Measurements from ENCODE around the gene COX7B.
"Not testable (repeated sequence)": the region's sequence is repeated elsewhere in the genome, so short reads cannot be mapped to it uniquely, and the experiment has no call there.

The COX7B gene, protein sequence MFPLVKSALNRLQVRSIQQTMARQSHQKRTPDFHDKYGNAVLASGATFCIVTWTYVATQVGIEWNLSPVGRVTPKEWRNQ

DNA sequence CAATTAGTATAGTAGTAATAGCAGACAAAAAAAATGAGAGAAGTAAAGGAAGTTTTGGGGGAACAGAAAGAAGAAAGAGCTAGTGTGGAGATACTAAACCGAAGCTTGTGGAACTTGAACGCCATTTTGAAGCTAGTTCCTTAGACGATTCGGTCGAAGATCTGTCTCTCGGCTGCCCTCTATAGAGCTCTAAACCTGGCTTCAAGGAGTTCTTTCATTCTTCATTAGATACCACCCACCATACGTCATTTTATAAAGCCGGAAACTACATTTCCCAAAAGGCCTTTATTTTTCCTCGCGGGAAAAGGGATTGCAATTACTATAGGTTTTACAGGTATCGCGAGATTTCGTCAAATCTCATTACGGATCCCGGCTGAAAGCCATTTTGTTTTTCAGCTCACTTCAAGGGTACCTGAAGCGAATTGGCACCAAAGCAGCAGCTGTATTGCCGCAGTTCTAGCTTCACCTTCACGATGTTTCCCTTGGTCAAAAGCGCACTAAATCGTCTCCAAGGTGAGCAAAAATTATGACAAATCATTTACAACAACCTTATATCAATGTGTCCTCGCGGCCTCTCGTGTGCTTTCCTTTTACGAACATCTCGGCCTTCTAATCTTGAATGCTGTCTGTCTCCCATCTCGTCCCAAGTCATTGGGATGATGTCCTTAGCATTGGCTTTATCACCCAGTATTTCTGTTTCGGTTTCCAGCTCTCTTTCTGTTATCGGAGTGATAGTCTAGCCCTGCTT, at the start of gene COX7B:
TSS of gene COX7B (plus strand) at position 388 of the 748 bp plus-strand sequence. CDS start at position 474, 86 bp downstream.
- DNase-seq, result peak; percentile 78

DNA sequence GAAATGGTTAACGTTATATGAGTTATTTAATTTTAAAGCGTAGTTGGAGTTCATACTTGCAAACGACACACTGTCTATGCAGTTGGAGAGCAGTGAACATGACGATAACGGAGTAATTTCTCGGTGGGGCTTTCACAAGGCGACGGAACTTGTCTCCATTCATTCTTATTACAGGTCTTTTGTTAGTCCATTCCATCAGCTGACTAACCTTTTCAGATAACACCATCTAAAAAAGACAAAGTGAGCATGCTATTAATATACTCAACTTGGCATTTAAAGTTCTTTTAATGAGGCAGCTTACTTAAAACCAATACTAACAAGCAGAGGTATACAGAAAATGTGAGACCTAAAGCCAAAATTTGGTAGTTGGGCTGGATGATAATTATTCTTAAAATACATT, 23.9 kb upstream of the COX7B start:
- DNase-seq, result no peak

DNA sequence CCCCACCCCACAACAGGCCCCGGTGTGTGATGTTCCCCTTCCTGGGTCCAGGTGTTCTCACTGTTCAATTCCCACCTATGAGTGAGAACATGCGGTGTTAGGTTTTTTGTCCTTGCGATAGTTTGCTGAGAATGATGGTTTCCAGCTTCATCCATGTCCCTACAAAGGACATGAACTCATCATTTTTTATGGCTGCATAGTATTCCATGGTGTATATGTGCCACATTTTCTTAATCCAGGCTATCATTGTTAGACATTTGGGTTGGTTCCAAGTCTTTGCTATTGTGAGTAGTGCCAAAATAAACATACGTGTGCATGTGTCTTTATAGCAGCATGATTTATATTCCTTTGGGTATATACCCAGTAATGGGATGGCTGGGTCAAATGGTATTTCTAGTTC, 17.9 kb upstream of the COX7B start:
- DNase-seq, result not testable (repeated sequence)

DNA sequence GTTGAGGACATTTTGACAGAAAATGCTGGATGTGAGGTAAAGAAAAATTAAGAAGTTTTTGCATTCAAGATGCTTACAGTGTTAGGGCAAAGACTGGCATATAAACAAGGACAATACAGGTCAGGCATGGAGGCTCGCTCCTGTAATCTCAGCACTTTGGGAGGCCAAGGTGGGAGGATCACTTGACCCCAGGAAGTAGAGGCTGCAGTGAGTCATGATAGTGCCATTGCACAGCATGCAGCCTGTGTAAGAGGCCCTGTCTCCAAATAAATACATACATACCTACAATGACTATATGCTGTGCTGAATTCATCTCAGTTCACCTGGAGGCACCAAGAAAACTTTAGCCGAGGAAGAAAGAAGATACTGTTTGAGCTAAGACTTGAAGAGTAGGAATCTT, 6.4 kb upstream of the COX7B start:
- DNase-seq, result no peak

DNA sequence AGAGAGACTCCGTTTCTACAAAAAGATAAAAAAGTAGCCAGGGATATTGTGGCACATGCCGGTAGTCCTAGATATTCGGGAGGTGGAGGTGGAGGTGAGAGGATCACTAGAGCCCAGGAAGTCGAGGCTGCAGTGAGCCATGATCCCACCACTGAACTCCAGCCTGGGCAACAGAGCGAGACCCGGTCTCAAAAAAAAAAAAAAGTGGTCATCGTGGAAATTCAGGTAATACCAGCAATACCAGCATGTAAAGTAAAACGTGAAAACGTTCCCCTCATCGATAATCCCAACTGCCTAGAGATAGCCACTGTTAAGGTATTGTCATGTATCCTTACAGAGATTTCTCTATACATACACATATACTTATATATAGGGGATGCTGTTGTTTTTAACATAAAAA, 5.6 kb upstream of the COX7B start:
- no peak for DNase-seq

DNA sequence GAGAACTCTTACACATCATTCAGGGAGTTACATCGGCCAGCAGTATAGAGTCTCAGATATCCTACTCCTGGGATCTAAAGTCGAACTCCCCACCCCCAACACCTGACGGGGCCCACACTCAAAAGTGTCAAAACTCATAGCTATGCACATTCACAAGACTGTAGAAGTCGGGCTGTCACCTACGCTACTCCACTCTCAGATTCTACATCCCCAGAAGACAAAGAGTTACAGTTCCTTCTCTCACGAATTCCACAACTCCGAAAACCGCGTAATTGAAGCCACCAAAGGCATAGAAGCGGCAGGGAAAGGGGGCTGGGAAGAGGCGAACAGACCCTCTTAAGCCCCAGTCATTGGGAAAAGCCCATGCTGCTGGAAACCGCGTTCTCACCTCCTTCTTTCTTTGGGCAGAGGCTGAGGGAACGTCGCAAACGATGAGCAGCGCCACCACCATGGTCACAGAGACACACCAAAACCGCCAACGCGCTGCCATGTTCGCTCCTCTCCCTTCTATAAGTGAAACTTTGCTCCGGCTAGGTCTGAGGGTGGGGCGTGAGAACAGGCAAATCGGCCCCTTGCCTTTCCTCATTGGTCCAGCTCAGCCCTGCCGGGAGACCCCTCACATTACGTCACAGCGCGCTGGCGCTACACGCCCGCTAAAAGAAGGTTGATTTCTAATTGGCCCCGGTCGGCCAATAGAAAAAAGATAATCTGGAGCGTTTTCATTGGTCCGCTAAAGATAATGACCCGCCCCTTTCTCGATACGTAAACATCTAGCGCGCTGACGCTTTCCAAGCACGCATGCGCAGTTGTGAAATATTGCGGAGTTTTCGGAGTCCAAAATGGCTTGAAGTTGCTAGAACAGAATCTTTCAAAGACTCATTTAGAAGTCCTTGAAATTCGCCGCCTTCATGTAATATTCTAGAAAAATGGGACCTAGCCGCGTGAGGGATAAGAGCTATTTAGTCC, 4.1 kb upstream of the COX7B start, which contains the start of gene MAGT1:
TSS of gene MAGT1 (minus strand) at position 515 of the 966 bp plus-strand sequence. CDS start at position 490, 25 bp downstream.
- DNase-seq, result peak; percentile 96

DNA sequence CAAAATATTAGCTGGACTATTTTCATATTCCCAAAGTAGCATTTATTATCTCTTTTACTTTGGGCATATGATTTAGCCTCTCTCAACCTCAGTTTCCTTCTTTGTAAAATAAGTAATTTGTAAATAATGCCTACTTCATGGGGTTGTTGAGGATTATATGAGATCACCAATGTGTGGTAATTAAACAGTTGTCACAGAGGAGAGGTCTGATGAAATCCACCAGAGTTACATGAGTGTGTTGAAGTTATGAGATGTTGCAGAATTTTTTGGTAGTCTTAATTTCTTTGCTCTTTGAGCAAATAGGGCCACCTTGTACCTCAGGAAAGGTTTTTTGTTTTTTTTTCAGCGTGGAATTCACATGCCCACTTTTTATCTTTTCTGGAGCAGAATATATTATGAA, 1.4 kb downstream of the COX7B start:
- DNase-seq, result no peak

DNA sequence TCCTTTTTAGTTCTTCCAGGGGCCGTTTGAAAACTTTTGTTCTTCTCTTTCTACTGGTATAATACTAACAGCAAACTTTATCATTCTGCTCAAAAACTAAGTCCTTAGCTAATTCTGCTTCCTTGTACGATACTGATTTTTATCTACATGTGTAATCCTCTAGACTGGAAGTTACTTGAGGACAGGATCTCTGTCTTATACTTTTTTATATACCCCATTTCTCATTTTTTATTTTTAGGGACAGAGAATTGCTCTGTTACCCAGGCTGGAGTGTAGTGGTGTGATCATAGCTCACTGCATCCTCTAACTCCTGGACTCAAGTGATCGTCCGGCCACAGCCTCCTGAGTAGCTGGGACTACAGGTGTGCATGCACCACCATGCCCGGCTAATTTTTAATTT, 2.2 kb downstream of the COX7B start:
- DNase-seq, result no peak

DNA sequence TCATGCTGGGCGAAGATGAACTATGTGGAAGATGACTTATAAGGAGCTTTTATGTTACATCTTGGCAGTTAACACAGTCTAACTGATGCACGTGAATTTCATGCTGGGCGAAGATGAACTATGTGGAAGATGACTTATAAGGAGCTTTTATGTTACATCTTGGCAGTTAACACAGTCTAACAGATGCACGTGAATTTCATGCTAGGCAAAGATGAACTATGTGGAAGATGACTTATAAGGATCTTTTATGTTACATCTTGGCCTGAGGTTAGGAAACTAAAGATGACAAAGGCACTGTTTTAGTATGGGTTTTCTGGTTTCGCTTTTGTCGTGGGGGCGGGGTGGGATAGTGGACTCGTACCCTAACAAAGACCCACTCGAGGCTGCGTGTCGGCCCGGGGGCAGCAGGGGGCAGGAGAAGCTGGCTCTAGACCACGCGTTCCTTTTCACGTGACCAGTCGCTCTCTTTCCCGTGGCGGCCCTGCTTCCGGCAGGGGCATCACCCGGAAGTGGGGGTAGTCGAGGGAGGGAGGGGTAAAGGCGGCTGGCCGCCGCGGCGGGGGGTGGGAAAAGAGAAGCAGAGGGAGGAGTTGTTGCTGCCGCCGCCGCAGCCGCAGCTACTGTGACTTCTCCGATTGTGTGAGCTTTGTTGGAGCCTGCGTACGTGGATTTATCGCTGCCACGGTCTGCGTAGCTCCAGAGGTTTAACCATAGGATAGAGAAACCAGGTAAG, 11.0 kb downstream of the COX7B start, which contains the start of gene ATP7A:
TSS of gene ATP7A (plus strand) at position 586 of the 733 bp plus-strand sequence. CDS start 60,949 bp downstream, outside the sequence.
- DNase-seq, result peak; percentile 95

DNA sequence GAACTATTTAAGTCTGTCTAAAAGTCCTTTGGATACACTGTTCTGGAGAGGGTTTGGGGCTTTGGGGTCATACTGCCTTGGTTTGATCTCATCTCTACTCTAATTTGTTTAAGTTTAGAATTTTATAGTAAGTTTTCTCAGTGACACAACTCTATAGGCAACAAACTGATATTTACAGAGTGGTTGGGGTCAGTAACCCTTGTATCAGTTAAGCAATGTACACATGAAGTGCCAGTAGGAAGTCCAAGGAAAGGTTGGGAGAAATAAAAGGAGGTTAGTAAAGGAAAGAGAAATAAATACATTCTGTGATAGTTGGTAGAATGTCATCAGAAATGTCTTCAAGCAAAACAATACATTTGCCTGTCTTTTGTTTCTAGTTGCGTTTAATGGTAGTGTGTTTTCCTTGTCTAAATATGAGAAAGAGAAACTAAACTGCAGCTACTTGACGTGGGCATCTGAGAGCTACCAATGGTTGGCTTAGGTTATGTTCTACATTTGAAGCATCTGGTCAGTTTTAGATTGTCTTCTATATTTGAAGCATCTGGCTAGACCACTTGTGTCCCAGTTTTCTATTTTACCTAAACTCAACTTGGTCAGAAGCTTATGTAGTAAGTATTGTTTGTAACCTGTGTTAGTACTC, 18.1 kb downstream of the COX7B start:
- no peak for DNase-seq

DNA sequence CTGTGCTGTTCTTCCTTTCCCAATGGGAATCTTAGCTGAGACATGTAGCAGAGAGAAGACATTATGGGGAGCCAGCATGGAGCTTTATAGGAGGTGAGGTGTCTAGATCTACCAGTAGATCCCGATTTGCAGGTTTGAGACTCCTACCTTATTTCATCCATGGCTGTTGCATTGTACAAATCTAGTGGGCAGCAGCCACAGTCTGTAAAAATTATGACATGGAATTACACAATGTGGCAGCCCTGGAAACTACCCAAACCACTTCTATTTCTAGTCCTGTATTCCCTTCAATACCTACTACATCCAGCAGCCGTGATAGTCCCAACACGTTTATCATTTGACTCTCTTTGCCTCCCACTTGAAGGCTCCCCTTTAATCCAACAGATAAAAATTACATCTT, 19.3 kb downstream of the COX7B start:
- DNase-seq, result no peak

DNA sequence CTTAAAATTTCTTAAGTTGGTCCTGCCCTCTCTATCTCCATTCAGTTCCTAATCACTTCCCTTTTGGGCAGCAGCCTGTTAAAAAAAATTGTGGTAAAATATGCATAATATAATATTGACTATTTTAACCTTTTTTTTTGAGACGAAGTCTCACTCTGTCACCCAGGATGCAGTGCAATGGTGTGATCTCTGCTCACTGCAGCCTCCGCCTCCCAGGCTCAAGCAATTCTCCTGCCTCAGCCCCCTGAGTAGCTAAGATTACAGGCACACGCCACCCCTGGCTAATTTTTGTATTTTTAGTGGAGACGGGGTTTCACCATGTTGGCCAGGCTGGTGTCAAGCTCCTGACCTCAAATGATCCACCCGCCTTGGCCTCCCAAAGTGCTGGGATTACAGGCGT, 20.1 kb downstream of the COX7B start:
- DNase-seq, result not testable (repeated sequence)

DNA sequence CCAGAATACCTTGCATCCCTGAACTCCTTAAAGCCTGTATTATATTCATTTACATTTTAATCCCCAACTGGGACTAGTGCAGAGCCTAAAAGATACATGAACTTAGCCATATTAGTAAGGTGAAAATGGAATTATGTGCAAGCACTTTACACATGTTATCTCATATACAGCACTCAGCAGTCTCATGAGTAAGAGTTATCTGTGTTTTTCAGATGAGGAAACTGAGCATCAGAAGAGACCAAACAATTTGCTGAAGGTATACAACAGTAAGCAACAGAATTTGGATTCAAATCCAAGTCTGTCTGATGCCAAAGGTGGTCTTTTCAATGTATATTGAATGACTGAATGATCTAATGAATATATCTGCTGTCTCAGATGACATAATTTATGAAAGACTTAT, 23.5 kb downstream of the COX7B start:
- DNase-seq, result no peak

DNA sequence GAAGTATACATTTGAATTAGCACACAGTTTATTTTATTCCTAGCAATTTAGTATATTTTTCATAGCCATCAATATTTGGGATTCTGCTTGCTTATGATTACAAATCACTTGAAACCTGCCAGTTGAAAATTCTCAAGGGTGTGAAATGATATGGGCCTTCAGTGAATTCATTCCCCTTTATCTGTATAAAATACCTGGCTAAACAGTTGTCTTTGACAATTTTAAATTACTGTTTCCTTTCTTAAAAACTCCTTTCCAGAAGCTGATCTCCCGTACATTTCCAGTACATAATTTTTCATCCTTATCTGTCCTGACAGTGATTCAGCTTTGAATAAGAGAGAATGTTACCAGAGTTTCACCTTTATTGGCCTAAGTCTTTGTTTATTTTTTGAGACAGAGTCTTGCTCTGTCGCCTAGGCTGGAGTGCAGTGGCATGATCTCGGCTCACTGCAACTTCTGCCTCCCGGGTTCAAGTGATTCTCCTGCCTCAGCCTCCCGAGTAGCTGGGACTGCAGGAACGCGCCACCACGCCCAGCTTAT, 25.1 kb downstream of the COX7B start:
- no peak for DNase-seq

DNA sequence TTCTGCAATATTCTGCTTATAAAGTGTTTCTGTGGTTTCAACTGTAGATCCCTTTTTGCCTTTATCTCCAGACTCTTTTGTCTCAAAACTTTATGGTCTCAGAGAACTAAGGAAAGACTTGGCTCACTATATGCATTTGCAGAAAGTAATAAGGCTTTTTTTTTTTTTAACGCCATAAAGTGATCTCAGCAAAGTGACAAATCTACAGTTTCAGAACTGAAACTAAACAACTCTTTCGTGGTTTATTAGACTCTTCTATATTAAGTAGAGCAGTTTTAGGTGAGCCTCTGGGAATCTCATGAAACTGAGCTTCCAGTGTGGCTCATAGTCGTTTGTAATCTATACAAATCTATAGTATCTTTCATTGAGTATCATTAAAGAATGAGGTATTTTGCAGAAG, 26.5 kb downstream of the COX7B start:
- DNase-seq, result no peak

DNA sequence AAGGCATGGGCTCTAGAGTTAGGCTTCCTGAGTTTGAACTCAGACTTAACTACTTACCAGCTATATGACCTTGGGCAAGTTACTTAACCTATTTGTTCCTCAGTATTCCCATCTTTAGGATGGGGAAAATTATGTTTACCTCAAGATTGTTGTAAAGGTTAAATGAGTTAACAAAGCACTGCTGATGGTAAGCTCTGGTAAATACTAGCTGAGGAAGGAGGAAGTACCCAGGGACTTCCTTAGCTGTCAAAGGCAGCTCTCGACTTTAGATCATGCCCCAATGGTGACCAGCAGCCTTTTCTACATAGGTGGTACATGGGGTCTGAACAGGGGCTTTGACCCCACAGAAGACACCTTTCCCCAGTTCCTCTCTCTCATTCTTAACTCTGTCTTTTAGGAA, 31.3 kb downstream of the COX7B start:
- DNase-seq, result no peak

DNA sequence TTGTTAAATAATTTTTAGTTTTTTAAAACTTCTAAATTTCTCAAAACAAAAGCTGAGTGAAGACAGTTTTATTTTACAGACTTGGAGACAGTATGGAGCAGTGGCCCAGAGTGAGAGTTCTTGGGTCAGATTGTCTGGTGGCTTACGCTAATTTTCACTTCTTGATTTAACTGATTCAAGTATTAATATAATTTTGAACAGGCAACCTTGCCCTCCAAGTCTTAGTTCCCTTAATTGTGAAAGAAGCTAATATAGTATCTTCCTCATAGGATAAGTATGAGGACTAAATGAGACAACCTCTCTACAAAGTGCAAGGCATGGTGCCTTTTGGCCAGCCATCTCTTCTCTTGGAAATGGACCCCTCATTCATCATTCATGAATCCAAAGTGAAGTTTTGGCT, 36.6 kb downstream of the COX7B start:
- DNase-seq, result no peak

DNA sequence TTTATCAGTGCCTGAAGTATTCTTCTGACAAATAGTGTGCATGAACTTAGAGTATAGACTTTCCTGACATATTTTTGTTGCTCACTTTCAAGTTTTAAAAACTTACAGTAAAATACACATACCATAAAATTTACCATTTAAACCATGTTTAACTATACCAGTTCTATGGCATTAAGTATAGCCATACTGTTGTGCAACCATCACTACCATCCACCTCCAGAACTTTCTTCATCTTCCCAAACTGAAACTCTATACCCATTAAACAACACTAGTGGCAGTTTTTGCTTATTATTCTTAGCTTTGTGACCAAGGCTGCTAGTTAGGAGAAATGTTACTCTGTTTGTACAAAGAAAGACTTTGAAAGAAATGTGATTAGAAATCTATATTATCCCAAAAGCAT, 37.0 kb downstream of the COX7B start:
- DNase-seq, result no peak

DNA sequence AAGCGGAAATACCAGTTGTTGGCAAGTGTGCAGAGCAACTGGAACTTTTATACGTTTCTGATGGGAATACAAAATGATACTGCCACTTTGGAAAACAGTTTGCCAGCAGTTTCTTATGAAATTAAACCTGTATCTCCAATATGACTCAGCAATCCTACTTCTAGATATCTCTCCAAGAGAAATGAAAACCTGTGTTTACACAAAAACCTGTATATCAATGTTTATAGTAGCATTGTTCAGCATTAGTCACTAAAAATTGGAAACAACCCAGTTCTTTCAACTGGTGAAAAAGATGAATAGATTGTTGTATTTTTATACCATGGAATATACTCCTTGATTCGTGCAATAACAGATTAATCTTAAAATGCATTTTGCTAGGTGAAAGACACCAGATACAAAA, 38.0 kb downstream of the COX7B start:
- DNase-seq, result no peak

DNA sequence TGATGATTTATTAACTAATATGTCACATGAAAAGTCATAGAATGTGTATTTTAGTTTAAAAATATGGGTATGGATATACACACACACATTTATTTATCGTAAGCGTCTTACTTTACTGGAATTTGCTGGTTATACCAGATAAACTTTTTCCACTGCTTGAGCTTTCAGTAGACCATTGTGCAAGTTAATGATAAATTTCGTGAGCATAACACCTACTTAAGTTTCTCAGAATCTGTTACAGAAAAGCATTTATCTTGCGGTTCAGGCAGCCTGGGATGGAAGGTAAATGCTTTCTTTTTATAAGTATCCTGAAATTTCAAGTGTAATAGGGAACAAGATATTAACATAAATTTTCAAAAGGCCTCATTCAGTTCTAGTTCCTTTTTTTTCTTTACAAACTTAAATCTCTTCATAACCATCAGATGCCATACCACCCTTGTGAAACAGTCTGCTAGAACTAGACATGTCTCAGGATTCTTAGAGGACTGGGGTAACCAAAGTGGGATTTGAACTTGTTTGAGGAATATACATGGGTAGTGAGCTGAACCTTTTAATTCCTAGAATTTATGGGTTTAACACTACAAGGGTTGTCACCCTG, 38.9 kb downstream of the COX7B start:
- no peak for DNase-seq

DNA sequence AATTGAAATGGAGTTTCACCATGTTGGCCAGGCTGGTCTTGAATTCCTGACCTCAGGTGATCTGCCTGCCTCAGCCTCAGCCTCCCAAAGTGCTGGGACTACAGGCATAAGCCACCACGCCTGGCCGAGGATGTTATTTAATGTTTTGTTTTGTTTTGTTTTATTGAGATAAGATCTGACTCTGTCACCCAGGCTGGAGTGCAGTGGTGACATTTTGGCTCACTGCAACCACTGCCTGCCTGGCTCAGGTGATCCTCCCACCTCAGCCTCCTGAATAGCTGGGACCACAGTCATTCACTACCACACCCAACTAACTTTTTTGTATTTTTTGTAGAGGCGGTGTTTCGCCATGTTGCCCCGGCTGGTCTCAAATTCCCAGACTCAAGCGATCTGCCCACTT, 45.8 kb downstream of the COX7B start:
- DNase-seq, result not testable (repeated sequence)
